Endothelial cell of umbilical vein (primary cell): Measurements from ENCODE around the gene TRIM61. TPM values are rescaled to one million over a fixed set of nuclear protein-coding genes. Genes with fewer than 3 reads are reported as not detected.

ENCODE experiments used
- BruUV-seq: library from RNA; stranded (reverse); fragments of 400-500 nt; replicated peaks from 2 replicates; lab custom pipeline; 2021; lab: Mats Ljungman, UMichigan
- CTCF ChIA-PET: fragments of 300-600, 350-600 bp; sonication (Branson Sonifier 250); formaldehyde crosslinking; loops from one replicate; lab custom pipeline; 2021; ENCODE audit warnings: antibody characterized with exemption, inconsistent platforms; lab: Charles Lee
- POLR2A ChIA-PET: fragments of 300-600, 350-600 bp; sonication (Branson Sonifier 250); formaldehyde crosslinking; loops from one replicate; lab custom pipeline; 2021; ENCODE audit warnings: antibody characterized with exemption, inconsistent platforms; lab: Charles Lee
- DNase-seq: peaks from one replicate; pipeline ENCODE4 v3.0.0-alpha.2; 2011; ENCODE audit warnings: low read depth, low spot score
- FAIRE-seq: peaks from 2 replicates; lab custom pipeline; 2011; peaks lifted over from hg19 to GRCh38; lab: Jason Lieb, UNC
- H2AFZ ChIP-seq: 2 replicates; pipeline ENCODE4 v1.6.0; 2012; ENCODE audit warnings: low read depth, low read length, control low read depth, inconsistent platforms
- H3K27ac ChIP-seq: 2 replicates; pipeline ENCODE4 v1.5.1; 2011; ENCODE audit warnings: low read depth, mild to moderate bottlenecking, control low read depth, low read length, moderate library complexity; ENCODE audit not compliant: insufficient read depth
- H3K27me3 ChIP-seq, 2 experiments: 2 replicates each; pipeline versions ENCODE4 v1.6.0 to v1.6.1; 2011; ENCODE audit warnings: low read length in 2 of 2, mixed read lengths in 1 of 2; ENCODE audit not compliant: control insufficient read depth in 2 of 2, insufficient read depth in 2 of 2
- H3K36me3 ChIP-seq, 2 experiments: 2 replicates in 1 of 2; 3 replicates in 1 of 2; pipeline ENCODE4 v1.5.1; 2011; ENCODE audit warnings: low read length in 2 of 2, mild to moderate bottlenecking in 1 of 2, moderate library complexity in 1 of 2; ENCODE audit not compliant: control insufficient read depth in 2 of 2, insufficient read depth in 2 of 2; ENCODE audit errors: extremely low read depth in 1 of 2
- H3K4me1 ChIP-seq: 3 replicates; pipeline ENCODE4 v1.5.1; 2011; ENCODE audit warnings: mild to moderate bottlenecking, low read length; ENCODE audit not compliant: control insufficient read depth, insufficient read depth; ENCODE audit errors: extremely low read depth
- H3K4me2 ChIP-seq: 2 replicates; pipeline ENCODE4 v1.6.1; 2011; ENCODE audit warnings: low read length, control low read depth, mixed read lengths; ENCODE audit not compliant: insufficient read depth
- H3K4me3 ChIP-seq, 3 experiments: fragments of 200-600 bp in 1 of 3; sonication (generic), shearing (Covaris generic) in 1 of 3; replicated peaks in 1 of 3; 2 replicates each; pipeline ENCODE4 v1.5.1; 2011 to 2016; ENCODE audit warnings: control low read depth in 3 of 3, low read length in 3 of 3, mild to moderate bottlenecking in 2 of 3, inconsistent platforms in 1 of 3, low read depth in 1 of 3, moderate library complexity in 1 of 3; ENCODE audit not compliant: insufficient read depth in 1 of 3
- H3K79me2 ChIP-seq: 2 replicates; pipeline ENCODE4 v1.6.0; 2012; ENCODE audit warnings: low read length, inconsistent platforms; ENCODE audit not compliant: control insufficient read depth, insufficient read depth
- H3K9ac ChIP-seq: replicated peaks from 2 replicates; pipeline ENCODE3; 2011; ENCODE audit warnings: low read length, control low read depth; ENCODE audit not compliant: insufficient read depth; ENCODE audit errors: extremely low read depth
- H3K9me1 ChIP-seq: replicated peaks from 3 replicates; pipeline ENCODE4 v1.6.0; 2011; ENCODE audit warnings: mild to moderate bottlenecking, low read length; ENCODE audit not compliant: control insufficient read depth, insufficient read depth; ENCODE audit errors: extremely low read depth
- H3K9me3 ChIP-seq: replicated peaks from 2 replicates; pipeline ENCODE4 v1.5.1; 2012; ENCODE audit warnings: low read length, inconsistent platforms; ENCODE audit not compliant: control insufficient read depth, insufficient read depth
- H4K20me1 ChIP-seq: replicated peaks from 2 replicates; pipeline ENCODE3; 2011; ENCODE audit warnings: mild to moderate bottlenecking, low read length; ENCODE audit not compliant: control insufficient read depth, insufficient read depth; ENCODE audit errors: extremely low read depth
- EZH2 ChIP-seq: IDR thresholded peaks from 2 replicates; pipeline ENCODE4 v1.6.1; 2012; ENCODE audit warnings: borderline replicate concordance, low read depth, mild to moderate bottlenecking, moderate library complexity, low read length, inconsistent platforms; ENCODE audit not compliant: severe bottlenecking
- FOS ChIP-seq: IDR thresholded peaks from 2 replicates; pipeline ENCODE4 v1.6.1; 2011; ENCODE audit warnings: mild to moderate bottlenecking, low read length, moderate library complexity, borderline replicate concordance; ENCODE audit not compliant: insufficient read depth
- GATA2 ChIP-seq: IDR thresholded peaks from 2 replicates; pipeline ENCODE4 v1.7.0; 2011; ENCODE audit warnings: low read depth, mild to moderate bottlenecking, moderate library complexity, mixed read lengths, low read length; ENCODE audit not compliant: insufficient read length, insufficient read depth
- JUN ChIP-seq: IDR thresholded peaks from 2 replicates; pipeline ENCODE4 v1.6.1; 2011; ENCODE audit warnings: borderline replicate concordance, low read depth; ENCODE audit not compliant: insufficient read length, insufficient read depth
- MYC ChIP-seq: IDR thresholded peaks from one replicate; pipeline ENCODE4 v1.6.1; 2011; ENCODE audit warnings: mild to moderate bottlenecking, low read depth, low read length
- POLR2A ChIP-seq: IDR thresholded peaks from 2 replicates; pipeline ENCODE4 v1.6.1; 2012; ENCODE audit warnings: low read depth, mild to moderate bottlenecking, control low read depth, low read length
- POLR2AphosphoS5 ChIP-seq: IDR thresholded peaks from 2 replicates; pipeline ENCODE4 v1.6.1; 2012; ENCODE audit warnings: low read depth, mild to moderate bottlenecking, control low read depth, low read length, moderate library complexity; ENCODE audit not compliant: insufficient read depth
- dilution Hi-C: fragments of 300-500 bp; cut with MboI; formaldehyde crosslinking; loops from one replicate; pipeline ENCODE4 v1.15.0; 2019; ENCODE audit warnings: low sequenced_read_pairs; ENCODE audit not compliant: extremely low pct_ligation_motif_present
- intact Hi-C: fragments of 100-400 bp; cut with micrococcal nuclease; formaldehyde crosslinking; loops from one replicate; pipeline ENCODE4 v1.10.0; 2022
- polyA plus RNA-seq, 4 experiments: library from polyadenylated mRNA; depleted of rRNA in 3 of 4; stranded (reverse) in 3 of 4; unstranded in 1 of 4; fragments of >200 nt; gene quantifications; 2 replicates each; pipeline versions ENCODE4 v1.2.1 to v1.2.3, GENCODE V29; 2011 to 2012; ENCODE audit warnings: missing spikeins in 1 of 4
- total RNA-seq: library from RNA; stranded (reverse); gene quantifications from 2 replicates; pipeline ENCODE4 v1.2.3, GENCODE V29; 2021
- TF ChIP-seq, protein P1 (sequence below), 2 donors: IDR thresholded peaks; 1 replicate in 1 of 2; 2 replicates in 1 of 2; pipeline ENCODE4 v1.5.1; 2011; ENCODE audit warnings: low read length in 2 of 2, mild to moderate bottlenecking in 2 of 2, moderate library complexity in 2 of 2, control low read depth in 1 of 2, inconsistent platforms in 1 of 2, low read depth in 1 of 2; ENCODE audit not compliant: insufficient read depth in 1 of 2; ENCODE audit errors: extremely low read depth in 1 of 2
- TF ChIP-seq, protein P2 (sequence below): IDR thresholded peaks from 2 replicates; pipeline ENCODE4 v1.6.1; 2011; ENCODE audit not compliant: insufficient read depth, insufficient read length

Gene TRIM61
- total and polyA plus RNA-seq, 2 donors (not counting 3 experiments of a cell fraction or from before 2014, with no cell fraction given): 0.22 TPM; not detected in 1

GRCh38 chr4:164949448-164950143, 27.9 kb downstream of the TRIM61 start:
- FAIRE-seq: no peak
- dilution Hi-C loops (no loop called here), intact Hi-C loops (no loop called here)
- no peaks in the 10 kb centered on the region for H3K36me3 ChIP-seq
- H3K4me2 ChIP-seq: no peak overlapping the region
- no peak overlapping the region for H3K9ac ChIP-seq
- no peak for DNase-seq
- H2AFZ ChIP-seq: no peak overlapping the region
- H4K20me1 ChIP-seq: no peaks in the 10 kb centered on the region
- no peaks in the 10 kb centered on the region for H3K9me3 ChIP-seq
- ChIA-PET POLR2A (no interaction called here), CTCF (interaction anchor here (1.2 kb wide), 1 partner anchor 9 kb away, joined by 4 read pairs; no protein-coding TSS in a partner anchor)
- H3K4me1 ChIP-seq: no peaks in the 10 kb centered on the region
- H3K27me3 ChIP-seq: no peaks in the 10 kb centered on the region
- no peaks in the 10 kb centered on the region for H3K79me2 ChIP-seq
- no peak overlapping the region for H3K4me3 ChIP-seq
- no peak overlapping the region for H3K27ac ChIP-seq
- H3K9me1 ChIP-seq: no peaks in the 10 kb centered on the region
- BruUV-seq: no TSS peak
- TF ChIP-seq, protein P1, sequence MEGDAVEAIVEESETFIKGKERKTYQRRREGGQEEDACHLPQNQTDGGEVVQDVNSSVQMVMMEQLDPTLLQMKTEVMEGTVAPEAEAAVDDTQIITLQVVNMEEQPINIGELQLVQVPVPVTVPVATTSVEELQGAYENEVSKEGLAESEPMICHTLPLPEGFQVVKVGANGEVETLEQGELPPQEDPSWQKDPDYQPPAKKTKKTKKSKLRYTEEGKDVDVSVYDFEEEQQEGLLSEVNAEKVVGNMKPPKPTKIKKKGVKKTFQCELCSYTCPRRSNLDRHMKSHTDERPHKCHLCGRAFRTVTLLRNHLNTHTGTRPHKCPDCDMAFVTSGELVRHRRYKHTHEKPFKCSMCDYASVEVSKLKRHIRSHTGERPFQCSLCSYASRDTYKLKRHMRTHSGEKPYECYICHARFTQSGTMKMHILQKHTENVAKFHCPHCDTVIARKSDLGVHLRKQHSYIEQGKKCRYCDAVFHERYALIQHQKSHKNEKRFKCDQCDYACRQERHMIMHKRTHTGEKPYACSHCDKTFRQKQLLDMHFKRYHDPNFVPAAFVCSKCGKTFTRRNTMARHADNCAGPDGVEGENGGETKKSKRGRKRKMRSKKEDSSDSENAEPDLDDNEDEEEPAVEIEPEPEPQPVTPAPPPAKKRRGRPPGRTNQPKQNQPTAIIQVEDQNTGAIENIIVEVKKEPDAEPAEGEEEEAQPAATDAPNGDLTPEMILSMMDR (IDR thresholded peaks at IDR 0.05; ENCODE audit: extremely low read depth in 1 of 2, insufficient read depth in 1 of 2, low read depth in 1 of 2, low read length in 2 of 2): no peak
- TF ChIP-seq GATA2: no peak
- TF ChIP-seq FOS: no peak
- no peak for TF ChIP-seq POLR2A
- no peak for TF ChIP-seq MYC
- TF ChIP-seq, protein P2, sequence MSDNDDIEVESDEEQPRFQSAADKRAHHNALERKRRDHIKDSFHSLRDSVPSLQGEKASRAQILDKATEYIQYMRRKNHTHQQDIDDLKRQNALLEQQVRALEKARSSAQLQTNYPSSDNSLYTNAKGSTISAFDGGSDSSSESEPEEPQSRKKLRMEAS: no peak
- no peak for TF ChIP-seq JUN
- no peak for TF ChIP-seq EZH2
- no peak for TF ChIP-seq POLR2AphosphoS5
